GM18508 (cell line): Measurements from ENCODE around the gene ENSA.
A peak's percentile ranks its signal among the peaks of the same experiment; 100 is the strongest.
"Not testable (repeated sequence)": the region's sequence is repeated elsewhere in the genome, so short reads cannot be mapped to it uniquely, and the experiment has no call there.

Experiments used
- ATAC-seq: cut with Tn5 transposase; IDR thresholded peaks from one replicate; pipeline ENCODE4 v1.9.1; 2021; ENCODE audit warnings: moderate number of reproducible peaks; ENCODE audit not compliant: insufficient read depth, unreplicated experiment

ENSA gene

GRCh38 chr1:150582371-150582770 lies 47.0 kb downstream of the ENSA start:
- ATAC-seq, result no peak

GRCh38 chr1:150581962-150582361 lies 47.5 kb downstream of the ENSA start:
- not testable (repeated sequence) for ATAC-seq

- not testable (repeated sequence) for ATAC-seq
These were observed 48.0 kb downstream of the ENSA start for GRCh38 chr1:150581437-150581836.

- ATAC-seq, result not testable (repeated sequence)
These were observed 48.4 kb downstream of the ENSA start for GRCh38 chr1:150580966-150581365.

GRCh38 chr1:150579945-150580642 lies 49.3 kb downstream of the ENSA start:
- ATAC-seq, result no peak

GRCh38 chr1:150579110-150579944 lies 50.1 kb downstream of the ENSA start, which contains the start of gene MCL1:
Gene MCL1, minus strand, starts transcription at chr1:150579610. Its CDS starts 80 bp downstream, at chr1:150579530.
- ATAC-seq, result peak; percentile 82

- no peak for ATAC-seq
These were observed 50.9 kb downstream of the ENSA start for GRCh38 chr1:150578272-150579109.

GRCh38 chr1:150577557-150578271 lies 51.7 kb downstream of the ENSA start:
- ATAC-seq, result no peak

GRCh38 chr1:150576794-150577556 lies 52.4 kb downstream of the ENSA start:
- ATAC-seq, result no peak

GRCh38 chr1:150576367-150576711 lies 53.1 kb downstream of the ENSA start:
- ATAC-seq, result no peak

- ATAC-seq, result no peak
These were observed 53.7 kb downstream of the ENSA start for GRCh38 chr1:150575518-150576366.

- ATAC-seq, result no peak
These were observed 54.3 kb downstream of the ENSA start for GRCh38 chr1:150575072-150575489.

- ATAC-seq, result no peak
These were observed 54.9 kb downstream of the ENSA start for GRCh38 chr1:150574260-150575071.

- ATAC-seq, result not testable (repeated sequence)
These were observed 55.8 kb downstream of the ENSA start for GRCh38 chr1:150573648-150574071.

GRCh38 chr1:150572918-150573647 lies 56.3 kb downstream of the ENSA start:
- no peak for ATAC-seq
